IPS-18c (cell line): ENCODE data around the gene FAR2.
A peak's percentile ranks its signal among the peaks of the same experiment; 100 is the strongest.

Source experiments
- H3K4me3 ChIP-seq: 2 replicates; pipeline ENCODE4 v1.7.0; 2013; ENCODE audit warnings: low read depth, mild to moderate bottlenecking, low read length, moderate library complexity; ENCODE audit not compliant: insufficient read depth
- H3K9me3 ChIP-seq: one replicate; pipeline ENCODE4 v1.6.1; 2013; ENCODE audit warnings: mild to moderate bottlenecking, low read length, moderate library complexity; ENCODE audit not compliant: control insufficient read depth, insufficient read depth

FAR2 gene

GRCh38 chr12:29320295-29321085 is 171.4 kb downstream of the FAR2 start:
- Histone ChIP-seq H3K4me3 (no peak overlapping the region), H3K9me3 (no peaks in the 10 kb centered on the region)

- Histone ChIP-seq H3K9me3 (no peaks in the 10 kb centered on the region), H3K4me3 (no peak overlapping the region)
Measured at GRCh38 chr12:29322157-29322556, 173.1 kb downstream of the FAR2 start.

GRCh38 chr12:29329411-29329810 is 180.3 kb downstream of the FAR2 start:
- no peak overlapping the region for H3K4me3 ChIP-seq
- H3K9me3 ChIP-seq: no peaks in the 10 kb centered on the region

GRCh38 chr12:29333178-29333577 is 184.1 kb downstream of the FAR2 start:
- H3K4me3 ChIP-seq: no peak overlapping the region
- no peaks in the 10 kb centered on the region for H3K9me3 ChIP-seq

GRCh38 chr12:29334937-29335336 is 185.9 kb downstream of the FAR2 start:
- Histone ChIP-seq H3K9me3 (no peaks in the 10 kb centered on the region), H3K4me3 (no peak overlapping the region)

GRCh38 chr12:29337325-29337724 is 188.2 kb downstream of the FAR2 start:
- H3K9me3 ChIP-seq: no peaks in the 10 kb centered on the region
- no peak overlapping the region for H3K4me3 ChIP-seq

GRCh38 chr12:29343022-29343799 is 194.1 kb downstream of the FAR2 start:
- no peak overlapping the region for H3K4me3 ChIP-seq
- H3K9me3 ChIP-seq: no peaks in the 10 kb centered on the region

- H3K4me3 ChIP-seq: no peak overlapping the region
- H3K9me3 ChIP-seq: no peaks in the 10 kb centered on the region
Measured at GRCh38 chr12:29346769-29347421, 197.8 kb downstream of the FAR2 start.

GRCh38 chr12:29350080-29350479 is 201.0 kb downstream of the FAR2 start:
- H3K4me3 ChIP-seq: no peak overlapping the region
- no peaks in the 10 kb centered on the region for H3K9me3 ChIP-seq

- no peaks in the 10 kb centered on the region for H3K9me3 ChIP-seq
Measured at GRCh38 chr12:29354954-29355353, 205.9 kb downstream of the FAR2 start.

GRCh38 chr12:29365091-29365490 is 216.0 kb downstream of the FAR2 start:
- Histone ChIP-seq H3K9me3 (no peaks in the 10 kb centered on the region), H3K4me3 (no peak overlapping the region)

More at GRCh38 chr12:29354954-29355353, 205.9 kb downstream of the FAR2 start:
- H3K4me3 ChIP-seq: no peak overlapping the region

- no peaks in the 10 kb centered on the region for H3K9me3 ChIP-seq
Measured at GRCh38 chr12:29374012-29374411, 224.9 kb downstream of the FAR2 start.

GRCh38 chr12:29374913-29375312 is 225.8 kb downstream of the FAR2 start:
- no peaks in the 10 kb centered on the region for H3K9me3 ChIP-seq
- H3K4me3 ChIP-seq: no peak overlapping the region

More at GRCh38 chr12:29374012-29374411, 224.9 kb downstream of the FAR2 start:
- no peak overlapping the region for H3K4me3 ChIP-seq

- Histone ChIP-seq H3K9me3 (no peaks in the 10 kb centered on the region), H3K4me3 (no peak overlapping the region)
Measured at GRCh38 chr12:29376118-29376517, 227.0 kb downstream of the FAR2 start.

GRCh38 chr12:29380536-29381523 is 231.8 kb downstream of the FAR2 start, which contains the start of gene ERGIC2:
TSS of gene ERGIC2 (minus strand) at chr12:29381172. CDS start at chr12:29371633, 9,539 bp downstream.
- H3K9me3 ChIP-seq: no peaks in the 10 kb centered on the region

GRCh38 chr12:29382251-29382650 is 233.2 kb downstream of the FAR2 start:
- no peaks in the 10 kb centered on the region for H3K9me3 ChIP-seq
- H3K4me3 ChIP-seq: no peak overlapping the region

More at GRCh38 chr12:29380536-29381523, 231.8 kb downstream of the FAR2 start, which contains the start of gene ERGIC2:
- peak within 1 kb of the TSS; percentile 92 for H3K4me3 ChIP-seq
